Psoas muscle (tissue), 8 donors: ENCODE measurements around the gene ETV6. TPM values are rescaled to one million over a fixed set of nuclear protein-coding genes. Genes with fewer than 3 reads are reported as not detected.

Experiments used
- ATAC-seq, 4 donors: fragments of 200-7000 bp; cut with Tn5 transposase; one replicate each; pipeline ENCODE4 v1.9.1; 2020; ENCODE audit warnings: moderate library complexity in 3 of 4, mild to moderate bottlenecking in 2 of 4
- DNase-seq, 2 donors: peaks; one replicate each; pipeline ENCODE4 v3.0.0-alpha.2; 2020
- H3K27ac ChIP-seq: fragments of 200-600 bp; one replicate; pipeline ENCODE4 v1.8.0; 2022
- H3K27me3 ChIP-seq, 3 donors: fragments of 200-600 bp in 1 of 3; one replicate each; pipeline versions ENCODE4 v1.6.1 to v1.8.0; 2013 to 2022; ENCODE audit warnings: low read length in 2 of 3, mild to moderate bottlenecking in 2 of 3, moderate library complexity in 1 of 3; ENCODE audit not compliant: insufficient read depth in 3 of 3
- H3K36me3 ChIP-seq, 2 donors: fragments of 200-600 bp in 1 of 2; one replicate each; pipeline versions ENCODE4 v1.6.1 to v1.8.0; 2013 to 2022; ENCODE audit warnings: low read depth in 1 of 2, mild to moderate bottlenecking in 1 of 2, moderate library complexity in 1 of 2; ENCODE audit not compliant: insufficient read depth in 1 of 2
- H3K4me1 ChIP-seq: fragments of 200-600 bp; one replicate; pipeline ENCODE4 v1.8.0; 2022
- H3K4me3 ChIP-seq: fragments of 200-600 bp; one replicate; pipeline ENCODE4 v1.8.0; 2022; ENCODE audit warnings: mild to moderate bottlenecking
- H3K9me3 ChIP-seq: fragments of 200-600 bp; one replicate; pipeline ENCODE4 v1.8.0; 2022
- CTCF ChIP-seq: fragments of 200-600 bp; IDR thresholded peaks from one replicate; pipeline ENCODE4 v1.8.0; 2022; ENCODE audit warnings: antibody characterized with exemption
- WGBS, 3 donors: extraction: QIAGEN DNeasy Blood & Tissue Kit; methylation state at CpG; one replicate each; pipeline versions ENCODE4 v1.1.6 to v1.1.7; 2013; 5-methylcytosine and 5-hydroxymethylcytosine counted together
- intact Hi-C, 2 donors: fragments of 100-400 bp; cut with DNase I; formaldehyde crosslinking; loops; one replicate each; pipeline versions ENCODE4 v1.11.0 to v1.14.2; 2022
- polyA plus RNA-seq, 3 donors: library from polyadenylated mRNA; stranded (reverse); fragments of 200-250 nt; gene quantifications; one replicate each; pipeline ENCODE4 v1.2.3, GENCODE V29; 2013
- total RNA-seq, 4 donors: library from RNA; stranded (reverse); fragmentation: NEBNext Ultra II Directional in 2 of 4; extraction: Animal tissue kit (Norgen Biotek cat#: 25700) in 2 of 4; gene quantifications; one replicate each; pipeline versions ENCODE4 v1.2.1 to v1.2.4, GENCODE V29; 2021 to 2023
- donor health status: healthy with polysubstance abuse.
- donor health status: DM: no; HTN: no; CAD: no; lungs with moderate emphysema.
- donor health status: Bipolar disorder and iron deficiency.
- donor health status: healthy.
- donor health status: DM: yes; HTN: yes; CAD: no.
- donor health status: DM: no; HTN: no; CAD: no.
- donor health status: DM: no; HTN: no; CAD: no.
- donor health status: DM: yes; HTN: yes; CAD: no.

ETV6 gene
- total and polyA plus RNA-seq, 7 donors, result 2.8 to 22.9 (median 4.9) TPM

- Histone ChIP-seq H3K36me3 (no peaks in the 10 kb centered on the region), H3K4me3 (no peak overlapping the region), H3K27me3 (no peaks in the 10 kb centered on the region), H3K4me1 (peaks cover 45% of the 10 kb centered on the region), H3K27ac (no peak overlapping the region), H3K9me3 (no peaks in the 10 kb centered on the region)
- intact Hi-C loops, result loop anchor here in 1 of 2 donors (5.0 kb wide), 1 partner anchor 41 kb away; no protein-coding TSS in a partner anchor
- 77 to 94% (median 80%) methylated on average over 13 of the region's 13 CpGs for WGBS, 3 donors
- no peak for TF ChIP-seq CTCF
- no peak for DNase-seq
- no peak for ATAC-seq
Observed at GRCh38 chr12:11666131-11667050, 16.9 kb downstream of the ETV6 start.

- Histone ChIP-seq H3K9me3 (no peaks in the 10 kb centered on the region), H3K4me1 (peaks cover 38% of the 10 kb centered on the region), H3K27ac (no peak overlapping the region), H3K27me3 (no peaks in the 10 kb centered on the region), H3K36me3 (no peaks in the 10 kb centered on the region), H3K4me3 (no peak overlapping the region)
- WGBS, 3 donors, result 93 to 94% (median 93%) methylated on average over 5 of the region's 5 CpGs
- no peak for TF ChIP-seq CTCF
- DNase-seq (no peak), ATAC-seq (no peak)
- intact Hi-C loops, result loop anchor here in 1 of 2 donors (5.0 kb wide), 1 partner anchor 40 kb away; no protein-coding TSS in a partner anchor
Observed at GRCh38 chr12:11667171-11667570, 17.7 kb downstream of the ETV6 start.

- 58 to 74% (median 59%) methylated on average over 6 of the region's 6 CpGs for WGBS, 3 donors
- no peak for ATAC-seq
- TF ChIP-seq CTCF, result no peak
- DNase-seq, result no peak
- peaks cover 39% of the 10 kb centered on the region for H3K4me1 ChIP-seq
- H3K27ac ChIP-seq, result no peak overlapping the region
- H3K4me3 ChIP-seq, result no peak overlapping the region
- no peaks in the 10 kb centered on the region for H3K9me3 ChIP-seq
- no peaks in the 10 kb centered on the region for H3K27me3 ChIP-seq
- H3K36me3 ChIP-seq, result no peaks in the 10 kb centered on the region
- intact Hi-C loops, result loop anchor here in 1 of 2 donors (5.0 kb wide), 1 partner anchor 39 kb away; no protein-coding TSS in a partner anchor
Observed at GRCh38 chr12:11668611-11669010, 19.1 kb downstream of the ETV6 start.

- no peak for ATAC-seq
- no peak overlapping the region for H3K27ac ChIP-seq
- no peaks in the 10 kb centered on the region for H3K9me3 ChIP-seq
- no peak overlapping the region for H3K4me3 ChIP-seq
- no peaks in the 10 kb centered on the region for H3K27me3 ChIP-seq
- TF ChIP-seq CTCF, result no peak
- WGBS, 3 donors, result 85 to 90% (median 88%) methylated on average over 5 of the region's 5 CpGs
- H3K36me3 ChIP-seq, result no peaks in the 10 kb centered on the region
- intact Hi-C loops, result loop anchor here in 1 of 2 donors (5.0 kb wide), 1 partner anchor 38 kb away; no protein-coding TSS in a partner anchor
- DNase-seq, result no peak
- H3K4me1 ChIP-seq, result peaks cover 38% of the 10 kb centered on the region
Observed at GRCh38 chr12:11669348-11669747, 19.9 kb downstream of the ETV6 start.
